SK-N-SH (cell line): ENCODE data around the gene ABHD12. TPM values are rescaled to one million over a fixed set of nuclear protein-coding genes. Genes with fewer than 3 reads are reported as not detected.

Experiments
- CTCF ChIA-PET: fragments of 300-600, 350-600 bp; formaldehyde crosslinking; extraction: SDS; loops from one replicate; lab custom pipeline; 2021; lab: Yijun Ruan, JAX
- POLR2A ChIA-PET: fragments of 350-600 bp; sonication (Branson Sonifier 250); formaldehyde crosslinking; extraction: SDS; loops from one replicate; lab custom pipeline; 2020; ENCODE audit warnings: antibody characterized with exemption, inconsistent platforms; lab: Yijun Ruan, JAX
- DNase-seq: peaks from one replicate; pipeline ENCODE4 v3.0.0; 2012
- H2AFZ ChIP-seq: fragments of 200-600 bp; sonication (generic); 2 replicates; pipeline ENCODE4 v1.8.1; 2016; ENCODE audit warnings: antibody characterized with exemption, mild to moderate bottlenecking, low read depth
- H3F3A ChIP-seq: fragments of 200-600 bp; sonication (generic); replicated peaks from 2 replicates; pipeline ENCODE3; 2016; ENCODE audit warnings: antibody characterized with exemption, mild to moderate bottlenecking; ENCODE audit not compliant: insufficient read depth
- H3K27ac ChIP-seq, 2 experiments: fragments of 200-500 bp in 1 of 2; fragments of 200-600 bp in 1 of 2; sonication (Bioruptor generic) in 1 of 2; sonication (generic), shearing (Covaris generic) in 1 of 2; 2 replicates each; pipeline versions ENCODE4 v1.5.1 to v1.6.1; 2014 to 2016; ENCODE audit warnings: low read depth in 2 of 2, inconsistent platforms in 1 of 2, low read length in 1 of 2, mild to moderate bottlenecking in 1 of 2, mixed read lengths in 1 of 2
- H3K27me3 ChIP-seq: fragments of 200-600 bp; sonication (generic), shearing (Covaris generic); 2 replicates; pipeline ENCODE4 v1.6.1; 2016; ENCODE audit warnings: mixed run types; ENCODE audit not compliant: insufficient read depth
- H3K36me3 ChIP-seq, 2 experiments: fragments of 200-500 bp in 1 of 2; fragments of 200-600 bp in 1 of 2; sonication (Bioruptor generic) in 1 of 2; sonication (generic) in 1 of 2; replicated peaks in 1 of 2; 2 replicates each; pipeline versions ENCODE3 to v1.5.1; 2014 to 2016; ENCODE audit warnings: low read length in 1 of 2, mild to moderate bottlenecking in 1 of 2; ENCODE audit not compliant: insufficient read depth in 2 of 2, control insufficient read depth in 1 of 2
- H3K4me1 ChIP-seq, 2 experiments: fragments of 200-500 bp in 1 of 2; fragments of 200-600 bp in 1 of 2; sonication (Bioruptor generic) in 1 of 2; sonication (generic), shearing (Covaris generic) in 1 of 2; 2 replicates each; pipeline versions ENCODE4 v1.5.1 to v1.6.1; 2014 to 2016; ENCODE audit warnings: low read depth in 1 of 2, low read length in 1 of 2, mixed run types in 1 of 2; ENCODE audit not compliant: insufficient read depth in 2 of 2, control insufficient read depth in 1 of 2
- H3K4me2 ChIP-seq: fragments of 200-600 bp; sonication (generic), shearing (Covaris generic); 2 replicates; pipeline ENCODE4 v1.6.1; 2017; ENCODE audit warnings: mixed run types
- H3K4me3 ChIP-seq, 2 experiments: fragments of 200-500 bp in 1 of 2; fragments of 200-600 bp in 1 of 2; sonication (Bioruptor generic) in 1 of 2; sonication (generic), shearing (Covaris generic) in 1 of 2; 2 replicates each; pipeline versions ENCODE4 v1.5.1 to v1.8.1; 2014 to 2016; ENCODE audit warnings: low read depth in 2 of 2, inconsistent platforms in 1 of 2, low read length in 1 of 2, mild to moderate bottlenecking in 1 of 2, mixed read lengths in 1 of 2, moderate library complexity in 1 of 2
- H3K79me2 ChIP-seq: fragments of 200-600 bp; sonication (generic); 2 replicates; pipeline ENCODE4 v1.8.1; 2017; ENCODE audit warnings: mild to moderate bottlenecking; ENCODE audit not compliant: insufficient read depth
- H3K9ac ChIP-seq: fragments of 200-600 bp; sonication (generic); 2 replicates; pipeline ENCODE4 v1.6.1; 2017; ENCODE audit warnings: mixed run types
- H3K9me2 ChIP-seq: fragments of 200-600 bp; sonication (generic); 2 replicates; pipeline ENCODE4 v1.6.1; 2017; ENCODE audit warnings: mixed run types
- H3K9me3 ChIP-seq: fragments of 200-600 bp; sonication (generic); 2 replicates; pipeline ENCODE4 v1.6.1; 2017; ENCODE audit warnings: mixed run types, mild to moderate bottlenecking, moderate library complexity
- H4K20me1 ChIP-seq: fragments of 200-600 bp; sonication (generic); 2 replicates; pipeline ENCODE4 v1.6.1; 2017; ENCODE audit warnings: mild to moderate bottlenecking, mixed run types; ENCODE audit not compliant: insufficient read depth
- CHD2 ChIP-seq: fragments of 150-350 bp; IDR thresholded peaks from 2 replicates; pipeline ENCODE4 v1.6.1; 2018; ENCODE audit warnings: low read length; ENCODE audit not compliant: partially characterized antibody
- FOXJ3 ChIP-seq: sonication (generic); formaldehyde crosslinking; IDR thresholded peaks from 2 replicates; pipeline ENCODE4 v1.5.1; 2020; ENCODE audit warnings: mild to moderate bottlenecking, missing genetic modification reagents
- NRF1 ChIP-seq: IDR thresholded peaks from 2 replicates; pipeline ENCODE4 v1.6.1; 2012; ENCODE audit warnings: low read depth, mild to moderate bottlenecking, low read length
- RCOR1 ChIP-seq: fragments of 150-350 bp; IDR thresholded peaks from 2 replicates; pipeline ENCODE4 v1.6.1; 2017; ENCODE audit warnings: antibody characterized with exemption, low read length
- RFX5 ChIP-seq: IDR thresholded peaks from 2 replicates; pipeline ENCODE4 v1.6.1; 2012; ENCODE audit warnings: mild to moderate bottlenecking, improper control_type of control experiment, low read length
- SIN3A ChIP-seq: IDR thresholded peaks from 2 replicates; pipeline ENCODE4 v1.6.1; 2012; ENCODE audit warnings: low read depth, mild to moderate bottlenecking, low read length, moderate library complexity, borderline replicate concordance
- SMC3 ChIP-seq: IDR thresholded peaks from 2 replicates; pipeline ENCODE4 v1.6.1; 2012; ENCODE audit warnings: low read depth, low read length, improper control_type of control experiment
- TEAD4 ChIP-seq: IDR thresholded peaks from 2 replicates; pipeline ENCODE4 v1.4.0; 2012; ENCODE audit warnings: mild to moderate bottlenecking, borderline replicate concordance; ENCODE audit not compliant: insufficient read depth
- YY1 ChIP-seq: IDR thresholded peaks from 2 replicates; pipeline ENCODE4 v1.4.0; 2012; ENCODE audit warnings: low read depth, mild to moderate bottlenecking
- WGBS: methylation state at CpG from one replicate; pipeline ENCODE4 v1.1.6; 2017; ENCODE audit warnings: low lambda C conversion rate; 5-methylcytosine and 5-hydroxymethylcytosine counted together
- polyA plus RNA-seq, 3 experiments: library from polyadenylated mRNA; depleted of rRNA; stranded (reverse); fragments of >200 nt; gene quantifications; 2 replicates each; pipeline ENCODE4 v1.2.3, GENCODE V29; 2012
- TF ChIP-seq, protein P1 (sequence below): fragments of 150-350 bp; IDR thresholded peaks from 2 replicates; pipeline ENCODE4 v1.6.1; 2017; ENCODE audit warnings: antibody characterized with exemption, low read length, low read depth, borderline replicate concordance
- TF ChIP-seq, protein P2 (sequence below): IDR thresholded peaks from 2 replicates; pipeline ENCODE4 v1.4.0; 2012; ENCODE audit warnings: low read depth
- TF ChIP-seq, protein P3 (sequence below): IDR thresholded peaks from 2 replicates; pipeline ENCODE4; 2012
- TF ChIP-seq, protein P4 (sequence below): IDR thresholded peaks from 2 replicates; pipeline ENCODE4 v1.4.0; 2012; ENCODE audit warnings: low read depth, borderline replicate concordance
- TF ChIP-seq, protein P5 (sequence below): IDR thresholded peaks from 2 replicates; pipeline ENCODE4 v1.6.1; 2012; ENCODE audit warnings: mild to moderate bottlenecking, low read depth, low read length, moderate library complexity

The ABHD12 gene
- polyA plus RNA-seq, 1 of the 3 experiments (the other 2 are of a cell fraction), result 33.5 TPM

DNA sequence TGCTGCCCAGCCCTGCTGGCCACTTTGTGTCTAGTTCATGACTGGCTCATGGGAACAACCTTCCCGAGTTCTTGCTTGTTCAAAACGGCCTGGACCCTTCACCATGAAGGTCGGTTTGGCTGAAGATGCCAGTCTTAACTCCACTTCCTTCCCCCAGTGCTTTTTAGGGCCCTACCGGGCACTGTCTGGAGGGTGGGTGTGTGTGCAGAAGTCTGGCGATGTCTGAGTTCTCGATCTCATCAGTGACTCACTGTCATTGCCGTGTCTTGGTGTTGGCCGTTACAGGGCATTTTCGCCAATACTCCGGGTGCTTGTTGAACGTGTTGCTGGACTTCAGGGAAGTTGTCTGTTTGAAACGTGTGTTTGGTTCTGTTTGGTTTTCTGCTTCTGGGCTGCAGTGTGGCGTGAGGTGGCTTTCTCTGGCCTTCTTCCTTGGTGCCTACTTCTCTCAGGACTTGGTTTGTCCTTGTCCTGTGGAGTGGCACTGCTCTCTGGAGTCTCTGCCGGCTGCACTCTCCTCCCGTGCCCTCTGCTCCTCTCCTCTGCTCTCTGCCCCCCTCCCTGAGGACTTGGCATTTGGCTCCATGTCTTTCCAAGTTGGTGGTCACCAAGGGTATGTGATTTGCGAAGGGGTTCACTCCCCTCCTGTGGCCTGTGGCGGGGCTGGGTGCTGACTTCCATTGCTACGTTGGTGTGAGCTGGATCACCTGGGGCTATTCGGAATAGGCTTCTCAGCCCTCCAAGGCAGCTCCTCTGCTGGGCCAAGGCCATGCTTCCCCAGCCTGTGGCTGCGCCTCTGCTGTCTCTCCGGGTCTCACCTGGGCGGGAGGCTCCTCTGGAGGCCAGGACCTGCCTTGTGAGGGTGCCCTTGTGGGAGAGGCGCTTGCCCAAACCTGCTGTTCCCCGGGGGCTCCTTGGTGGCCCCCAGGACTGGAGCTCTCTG is 104.5 kb downstream of the ABHD12 start:
- Histone ChIP-seq H3K4me2 (no peak overlapping the region), H3K4me1 (no peaks in the 10 kb centered on the region), H3K36me3 (peaks cover 10 to 61% of the 10 kb centered on the region in 2 experiments), H3F3A (no peaks in the 10 kb centered on the region), H4K20me1 (0 out of 2 replicates have a peak, but pooled peaks cover 6% of the 10 kb centered on the region), H3K9me2 (no peaks in the 10 kb centered on the region), H3K79me2 (no peaks in the 10 kb centered on the region), H3K27me3 (no peaks in the 10 kb centered on the region), H3K4me3 (no peak overlapping the region), H3K9me3 (no peaks in the 10 kb centered on the region), H2AFZ (no peak overlapping the region), H3K27ac (no peak overlapping the region), H3K9ac (no peak overlapping the region)
- ChIA-PET POLR2A (no interaction called here), CTCF (interaction anchor here (8.2 kb wide), 1 partner anchor 8 kb away, joined by 46 read pairs; no protein-coding TSS in a partner anchor)
- no peak for TF ChIP-seq CHD2
- TF ChIP-seq NRF1, result no peak
- TF ChIP-seq FOXJ3 (CRISPR knock-in tag), result no peak
- TF ChIP-seq, protein P1, sequence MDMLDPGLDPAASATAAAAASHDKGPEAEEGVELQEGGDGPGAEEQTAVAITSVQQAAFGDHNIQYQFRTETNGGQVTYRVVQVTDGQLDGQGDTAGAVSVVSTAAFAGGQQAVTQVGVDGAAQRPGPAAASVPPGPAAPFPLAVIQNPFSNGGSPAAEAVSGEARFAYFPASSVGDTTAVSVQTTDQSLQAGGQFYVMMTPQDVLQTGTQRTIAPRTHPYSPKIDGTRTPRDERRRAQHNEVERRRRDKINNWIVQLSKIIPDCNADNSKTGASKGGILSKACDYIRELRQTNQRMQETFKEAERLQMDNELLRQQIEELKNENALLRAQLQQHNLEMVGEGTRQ, result no peak
- TF ChIP-seq YY1, result no peak
- TF ChIP-seq SIN3A, result no peak
- TF ChIP-seq, protein P2, sequence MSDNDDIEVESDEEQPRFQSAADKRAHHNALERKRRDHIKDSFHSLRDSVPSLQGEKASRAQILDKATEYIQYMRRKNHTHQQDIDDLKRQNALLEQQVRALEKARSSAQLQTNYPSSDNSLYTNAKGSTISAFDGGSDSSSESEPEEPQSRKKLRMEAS, result no peak
- TF ChIP-seq, protein P3, sequence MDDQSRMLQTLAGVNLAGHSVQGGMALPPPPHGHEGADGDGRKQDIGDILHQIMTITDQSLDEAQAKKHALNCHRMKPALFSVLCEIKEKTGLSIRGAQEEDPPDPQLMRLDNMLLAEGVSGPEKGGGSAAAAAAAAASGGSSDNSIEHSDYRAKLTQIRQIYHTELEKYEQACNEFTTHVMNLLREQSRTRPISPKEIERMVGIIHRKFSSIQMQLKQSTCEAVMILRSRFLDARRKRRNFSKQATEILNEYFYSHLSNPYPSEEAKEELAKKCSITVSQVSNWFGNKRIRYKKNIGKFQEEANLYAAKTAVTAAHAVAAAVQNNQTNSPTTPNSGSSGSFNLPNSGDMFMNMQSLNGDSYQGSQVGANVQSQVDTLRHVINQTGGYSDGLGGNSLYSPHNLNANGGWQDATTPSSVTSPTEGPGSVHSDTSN, result no peak
- TF ChIP-seq TEAD4, result no peak
- no peak for TF ChIP-seq SMC3
- TF ChIP-seq, protein P4, sequence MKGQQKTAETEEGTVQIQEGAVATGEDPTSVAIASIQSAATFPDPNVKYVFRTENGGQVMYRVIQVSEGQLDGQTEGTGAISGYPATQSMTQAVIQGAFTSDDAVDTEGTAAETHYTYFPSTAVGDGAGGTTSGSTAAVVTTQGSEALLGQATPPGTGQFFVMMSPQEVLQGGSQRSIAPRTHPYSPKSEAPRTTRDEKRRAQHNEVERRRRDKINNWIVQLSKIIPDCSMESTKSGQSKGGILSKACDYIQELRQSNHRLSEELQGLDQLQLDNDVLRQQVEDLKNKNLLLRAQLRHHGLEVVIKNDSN, result no peak
- no peak for TF ChIP-seq RCOR1
- TF ChIP-seq RFX5, result no peak
- TF ChIP-seq, protein P5, sequence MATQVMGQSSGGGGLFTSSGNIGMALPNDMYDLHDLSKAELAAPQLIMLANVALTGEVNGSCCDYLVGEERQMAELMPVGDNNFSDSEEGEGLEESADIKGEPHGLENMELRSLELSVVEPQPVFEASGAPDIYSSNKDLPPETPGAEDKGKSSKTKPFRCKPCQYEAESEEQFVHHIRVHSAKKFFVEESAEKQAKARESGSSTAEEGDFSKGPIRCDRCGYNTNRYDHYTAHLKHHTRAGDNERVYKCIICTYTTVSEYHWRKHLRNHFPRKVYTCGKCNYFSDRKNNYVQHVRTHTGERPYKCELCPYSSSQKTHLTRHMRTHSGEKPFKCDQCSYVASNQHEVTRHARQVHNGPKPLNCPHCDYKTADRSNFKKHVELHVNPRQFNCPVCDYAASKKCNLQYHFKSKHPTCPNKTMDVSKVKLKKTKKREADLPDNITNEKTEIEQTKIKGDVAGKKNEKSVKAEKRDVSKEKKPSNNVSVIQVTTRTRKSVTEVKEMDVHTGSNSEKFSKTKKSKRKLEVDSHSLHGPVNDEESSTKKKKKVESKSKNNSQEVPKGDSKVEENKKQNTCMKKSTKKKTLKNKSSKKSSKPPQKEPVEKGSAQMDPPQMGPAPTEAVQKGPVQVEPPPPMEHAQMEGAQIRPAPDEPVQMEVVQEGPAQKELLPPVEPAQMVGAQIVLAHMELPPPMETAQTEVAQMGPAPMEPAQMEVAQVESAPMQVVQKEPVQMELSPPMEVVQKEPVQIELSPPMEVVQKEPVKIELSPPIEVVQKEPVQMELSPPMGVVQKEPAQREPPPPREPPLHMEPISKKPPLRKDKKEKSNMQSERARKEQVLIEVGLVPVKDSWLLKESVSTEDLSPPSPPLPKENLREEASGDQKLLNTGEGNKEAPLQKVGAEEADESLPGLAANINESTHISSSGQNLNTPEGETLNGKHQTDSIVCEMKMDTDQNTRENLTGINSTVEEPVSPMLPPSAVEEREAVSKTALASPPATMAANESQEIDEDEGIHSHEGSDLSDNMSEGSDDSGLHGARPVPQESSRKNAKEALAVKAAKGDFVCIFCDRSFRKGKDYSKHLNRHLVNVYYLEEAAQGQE, result no peak
- DNase-seq, result no peak
- WGBS, result 93% methylated on average over 18 of the region's 24 CpGs
